GM19351 (cell line): ENCODE measurements around the gene HES2.
"Not testable (repeated sequence)": the region's sequence is repeated elsewhere in the genome, so short reads cannot be mapped to it uniquely, and the experiment has no call there.

Experiments
- ATAC-seq: cut with Tn5 transposase; IDR thresholded peaks from one replicate; pipeline ENCODE4 v1.9.1; 2021; ENCODE audit warnings: mild to moderate bottlenecking, moderate library complexity; ENCODE audit not compliant: unreplicated experiment

HES2 gene, protein sequence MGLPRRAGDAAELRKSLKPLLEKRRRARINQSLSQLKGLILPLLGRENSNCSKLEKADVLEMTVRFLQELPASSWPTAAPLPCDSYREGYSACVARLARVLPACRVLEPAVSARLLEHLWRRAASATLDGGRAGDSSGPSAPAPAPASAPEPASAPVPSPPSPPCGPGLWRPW

DNA sequence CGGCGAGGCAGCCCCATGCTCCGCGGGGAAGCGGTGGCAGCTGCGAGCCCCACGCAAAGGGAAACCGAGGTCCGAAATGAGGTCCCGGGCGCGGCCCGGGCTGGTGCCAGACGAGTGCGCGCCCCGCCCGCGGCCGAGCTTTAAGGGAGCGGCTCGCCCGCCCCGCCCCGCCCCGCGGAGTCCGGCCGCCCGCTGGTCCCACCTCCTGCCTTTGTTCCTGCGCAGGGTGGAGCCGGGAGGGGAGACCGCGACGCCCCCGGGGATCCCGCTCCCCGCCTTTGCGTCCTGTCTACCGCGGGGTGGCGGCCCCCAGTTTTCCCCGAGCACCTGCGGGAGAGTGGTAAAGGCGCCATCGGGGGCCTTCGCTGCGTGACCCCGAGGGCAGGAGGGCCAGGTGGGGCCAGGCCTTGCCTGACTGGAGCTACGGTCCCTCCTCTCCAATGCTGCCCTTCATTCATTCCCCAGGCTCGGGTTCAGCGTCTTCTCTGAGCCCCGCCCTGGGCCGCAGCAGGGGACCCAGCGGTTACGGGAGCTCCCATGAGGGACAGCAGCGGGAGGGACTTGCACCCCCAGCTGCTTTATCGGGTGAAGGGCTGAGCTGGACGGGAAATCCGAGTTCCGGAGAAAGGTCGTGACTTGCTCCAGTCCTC, at the start of gene HES2:
HES2 (minus strand) TSS at position 116 of the 650 bp plus-strand sequence; CDS start at position 17, 99 bp downstream.
- ATAC-seq = no peak

DNA sequence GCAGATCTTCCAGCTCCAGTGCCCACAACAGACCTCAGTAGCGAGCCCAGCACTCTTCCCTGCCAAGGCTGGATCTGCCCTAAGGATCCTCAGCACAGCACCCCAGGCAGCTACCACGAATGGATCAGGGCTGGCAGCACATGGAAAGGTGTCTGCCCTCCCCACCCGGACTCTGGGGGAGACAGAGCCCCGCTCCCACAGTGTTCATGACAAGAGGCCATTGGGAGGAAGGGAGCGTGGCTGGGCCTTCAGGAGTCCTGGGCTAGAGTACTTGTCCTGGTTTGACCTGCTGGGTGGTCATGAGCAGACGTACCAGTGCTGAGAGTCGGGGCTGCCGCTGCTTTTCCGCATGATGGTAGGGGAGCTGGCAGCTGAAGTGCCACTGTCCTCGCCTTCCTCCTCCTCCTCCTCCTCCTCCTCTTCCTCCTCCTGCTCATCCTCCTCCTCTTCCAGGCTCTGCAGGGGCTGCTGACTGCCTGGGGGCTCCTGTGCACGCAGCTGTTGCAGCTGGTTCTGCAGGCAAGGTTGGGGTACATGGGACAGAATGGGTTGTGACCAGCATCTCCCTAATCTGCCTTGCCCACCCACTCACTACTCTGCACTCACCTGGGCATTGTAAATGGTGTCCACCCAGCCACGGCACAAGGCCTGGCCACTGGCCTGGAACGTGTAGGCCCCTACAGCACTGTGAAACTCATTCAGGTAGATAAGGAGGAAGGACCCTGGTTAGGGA, 49.2 kb upstream of the HES2 start:
- ATAC-seq = no peak

GRCh38 chr1:6467744-6468688, 48.3 kb upstream of the HES2 start:
- ATAC-seq = no peak

DNA sequence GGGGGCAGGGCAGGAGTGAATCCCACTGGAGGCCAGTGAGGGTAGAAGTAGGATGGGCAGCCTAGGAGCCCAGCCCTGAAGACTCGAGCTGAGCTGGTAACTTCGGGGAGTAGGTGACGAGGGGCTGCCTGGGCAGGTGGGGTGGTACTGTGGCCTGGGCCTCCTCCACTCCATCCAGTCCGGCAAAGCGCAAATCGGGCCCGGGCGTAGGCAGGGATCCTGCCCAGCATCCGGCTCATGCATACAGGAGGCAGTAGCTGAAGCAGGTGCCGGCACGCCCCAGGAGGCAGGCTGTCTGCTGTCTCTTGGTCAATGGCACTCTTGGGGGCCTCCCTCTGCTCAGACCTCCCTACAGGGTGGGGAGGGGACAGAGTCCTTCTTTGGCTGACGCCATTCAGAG, 47.5 kb upstream of the HES2 start:
- no peak for ATAC-seq

GRCh38 chr1:6466751-6467150, 47.0 kb upstream of the HES2 start:
- ATAC-seq = no peak

- ATAC-seq = no peak
Measured at GRCh38 chr1:6466023-6466422, 46.3 kb upstream of the HES2 start, which contains the start of gene TNFRSF25. TSS of gene TNFRSF25 (minus strand) at chr1:6466173. CDS start at chr1:6466107, 66 bp downstream.

DNA sequence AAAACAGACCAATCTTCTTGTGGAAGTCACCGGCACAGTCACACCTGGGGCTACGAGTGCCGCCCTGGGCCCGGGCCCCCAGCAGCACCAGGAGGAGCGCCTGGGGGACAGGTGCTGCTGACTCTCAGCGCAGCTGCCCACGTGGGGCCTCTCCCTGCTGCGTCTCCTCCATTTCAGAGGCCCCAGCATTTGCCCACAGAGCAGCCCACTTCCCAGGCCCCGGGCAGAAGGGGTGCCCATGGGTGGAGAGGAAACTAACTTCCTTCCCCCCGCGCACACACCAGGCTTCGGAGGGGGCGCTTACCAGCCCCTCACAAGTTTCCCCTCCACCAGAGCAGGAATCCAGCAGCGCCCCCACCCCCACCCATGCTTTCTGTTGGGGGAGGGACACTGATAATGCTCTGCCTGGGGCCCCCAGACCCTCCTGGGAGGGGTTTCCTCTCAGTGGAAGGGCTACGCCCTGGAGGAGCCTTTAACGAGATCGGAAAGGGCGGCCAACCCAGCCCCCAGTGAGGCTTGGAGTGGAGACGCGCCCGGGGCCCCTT, 45.8 kb upstream of the HES2 start:
- ATAC-seq = no peak

DNA sequence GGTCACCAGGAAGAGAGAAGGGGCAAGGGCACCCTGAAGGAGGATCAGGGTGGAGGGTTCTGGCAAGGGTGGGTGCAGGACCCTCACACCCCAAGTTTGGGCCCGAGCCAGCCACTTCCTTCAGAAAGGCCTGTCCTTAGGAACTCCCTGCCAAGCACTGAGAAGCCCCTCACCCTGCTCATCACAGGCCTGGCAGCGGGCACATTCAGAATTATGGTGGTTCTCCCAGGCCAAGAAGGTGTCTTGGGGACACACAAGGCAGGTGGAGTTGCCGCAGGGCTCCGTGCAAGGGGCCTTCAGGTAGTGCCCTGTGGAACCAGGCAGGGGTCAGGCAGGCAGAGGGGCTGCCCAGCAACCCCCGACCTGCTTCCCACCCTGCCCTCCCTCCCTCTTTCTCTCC, 45.2 kb upstream of the HES2 start:
- no peak for ATAC-seq

- no peak for ATAC-seq
Measured at GRCh38 chr1:6464514-6464836, 44.8 kb upstream of the HES2 start.

GRCh38 chr1:6463120-6463412, 43.3 kb upstream of the HES2 start:
- ATAC-seq = no peak

- no peak for ATAC-seq
Measured at GRCh38 chr1:6462412-6463119, 42.8 kb upstream of the HES2 start.

DNA sequence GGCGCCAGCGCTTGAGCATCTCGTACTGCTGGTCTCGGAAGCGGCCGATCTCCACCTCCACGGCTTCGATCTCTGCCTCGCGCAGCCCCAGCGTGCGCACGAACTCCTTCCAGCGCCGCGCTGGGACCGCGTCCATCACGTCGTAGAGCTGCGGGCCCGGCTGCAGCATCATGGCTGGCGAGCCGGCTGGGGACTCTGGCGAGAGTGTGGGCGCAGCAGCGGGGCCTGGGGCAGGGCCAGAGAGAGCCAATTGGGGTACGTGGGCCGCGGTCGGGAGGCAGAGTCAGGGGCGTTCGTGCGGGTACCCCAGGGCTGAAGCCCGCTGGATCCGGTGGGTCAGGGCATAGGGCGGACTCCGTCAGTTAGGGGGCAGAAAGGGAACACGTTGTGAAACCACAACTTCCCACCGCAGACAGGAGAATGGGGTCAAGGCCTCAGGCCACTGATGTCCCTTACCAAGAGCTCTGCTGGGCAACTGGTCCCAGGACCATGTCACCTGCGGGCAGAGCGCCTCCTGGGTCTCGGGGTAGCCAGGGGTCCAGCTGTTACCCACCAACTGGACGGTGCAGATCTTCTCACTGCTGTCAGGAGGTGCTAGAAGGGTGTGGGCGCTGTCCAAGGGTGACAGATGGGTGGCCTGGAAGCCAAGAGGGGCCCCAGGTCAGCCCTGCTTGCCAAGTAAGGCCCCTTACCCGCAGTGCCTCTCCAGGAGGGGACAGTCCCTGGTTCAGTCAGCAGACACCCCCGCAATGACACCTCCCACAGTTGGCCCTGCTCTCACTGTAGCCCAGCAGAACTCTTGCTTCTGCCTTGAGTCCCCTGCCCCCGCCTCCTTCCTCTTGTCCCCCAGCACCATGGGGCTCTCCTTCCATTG, 42.1 kb upstream of the HES2 start:
- ATAC-seq = no peak

GRCh38 chr1:6461051-6461530, 41.4 kb upstream of the HES2 start:
- no peak for ATAC-seq

- ATAC-seq = peak; percentile 53
Measured at GRCh38 chr1:6460301-6461050, 40.8 kb upstream of the HES2 start.

DNA sequence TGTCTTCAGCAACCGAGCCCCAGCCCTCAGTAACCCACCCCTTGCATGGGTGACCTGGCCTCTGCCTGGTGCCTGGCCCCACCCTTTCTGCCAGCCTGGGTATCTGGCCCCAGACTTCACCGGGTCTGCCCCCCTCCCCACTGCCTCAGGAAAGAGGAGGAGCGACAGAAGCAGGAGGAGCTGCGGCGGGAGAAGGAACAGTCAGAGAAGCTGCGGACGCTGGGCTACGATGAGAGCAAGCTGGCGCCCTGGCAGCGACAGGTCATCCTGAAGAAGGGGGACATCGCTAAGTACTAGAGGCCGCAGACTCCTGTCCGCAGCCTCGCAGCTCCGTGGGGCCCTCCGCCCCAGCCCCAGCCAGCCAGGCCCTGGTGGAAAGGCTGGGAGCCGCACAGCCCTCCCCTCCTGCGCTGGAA, 40.1 kb upstream of the HES2 start:
- no peak for ATAC-seq

DNA sequence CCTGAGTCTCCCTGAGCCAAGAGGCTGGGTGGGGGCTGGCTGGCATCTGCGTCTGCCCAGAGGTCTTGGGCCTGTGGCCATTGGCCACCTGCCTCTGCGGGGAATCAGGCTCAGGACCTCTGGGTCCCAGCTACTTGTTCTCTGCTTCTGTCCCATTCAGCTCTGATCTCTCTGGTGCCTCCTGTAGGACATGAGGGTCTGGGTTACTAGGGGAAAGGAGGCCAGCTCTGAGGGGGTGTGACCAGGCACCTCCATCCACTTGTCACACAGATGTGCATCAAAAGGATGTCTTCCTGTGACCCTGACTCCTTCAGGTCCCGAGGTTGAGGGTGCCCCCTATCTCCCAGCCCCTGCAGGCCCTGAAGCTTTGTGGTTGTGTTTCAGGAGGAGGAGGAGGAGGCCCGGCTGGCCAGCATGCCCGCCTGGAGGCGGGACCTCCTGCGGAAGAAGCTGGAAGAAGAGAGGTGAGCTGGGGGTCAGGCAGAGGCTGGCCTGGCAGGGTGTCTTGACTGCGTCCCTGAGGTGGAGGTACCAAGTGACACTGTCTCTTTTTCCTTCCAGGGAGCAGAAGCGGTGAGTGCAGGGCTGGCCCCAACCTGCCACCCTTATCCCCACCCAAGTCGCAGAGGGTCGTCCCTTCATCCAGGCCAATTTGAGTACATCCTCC, 37.2 kb upstream of the HES2 start:
- no peak for ATAC-seq

DNA sequence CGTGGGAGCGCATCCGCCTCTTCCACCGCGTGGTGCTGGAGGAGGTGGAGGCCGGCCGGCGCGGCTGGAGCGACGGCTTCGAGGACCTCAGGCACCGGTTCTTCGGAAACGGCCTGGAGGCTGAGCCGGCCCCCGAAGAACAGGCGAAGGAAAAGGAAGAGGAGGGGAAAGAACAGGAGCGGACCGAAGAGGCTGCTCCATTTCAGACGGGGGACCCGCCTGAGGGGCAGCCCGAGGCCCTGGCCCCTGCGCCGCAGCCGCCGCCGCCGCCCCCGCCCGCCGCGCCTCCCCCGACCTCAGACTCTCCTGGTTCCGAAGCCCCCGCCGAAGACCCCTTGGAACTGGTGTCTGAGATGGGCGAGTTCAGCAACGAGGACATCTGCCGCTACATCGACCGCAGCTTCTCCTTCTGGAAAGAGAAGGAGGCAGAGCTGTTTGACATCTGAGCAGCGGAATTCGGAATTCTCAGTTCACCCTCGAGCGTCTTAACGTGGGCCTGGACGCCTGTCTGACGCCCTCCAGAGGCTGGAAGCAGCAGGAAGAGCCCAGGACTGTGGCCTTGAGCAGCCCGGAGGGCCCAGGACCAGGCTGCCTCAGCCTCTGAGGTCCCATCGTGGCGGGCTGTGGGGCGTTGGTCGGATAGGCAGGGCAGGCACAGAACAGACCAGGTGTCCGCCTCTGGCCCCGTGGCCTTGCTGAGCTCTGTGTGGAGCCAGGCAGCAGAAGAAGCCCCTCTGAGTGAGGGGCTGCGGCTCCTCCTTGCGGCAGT, 36.2 kb upstream of the HES2 start:
- not testable (repeated sequence) for ATAC-seq
